Forelimb muscle (tissue), 1 donor: ENCODE data around the gene HELZ2. TPM values are rescaled to one million over a fixed set of nuclear protein-coding genes. Genes with fewer than 3 reads are reported as not detected.

ENCODE experiments used
- DNase-seq: peaks from one replicate; pipeline ENCODE4 v3.0.0-alpha.2; 2013; ENCODE audit warnings: low read depth
- polyA plus RNA-seq: library from polyadenylated mRNA; unstranded; fragments of 120-200 nt; gene quantifications from one replicate; pipeline ENCODE4 v1.2.1, GENCODE V29; 2013; ENCODE audit not compliant: insufficient read length

The HELZ2 gene
- polyA plus RNA-seq, 1 donor: 6.6 TPM

DNA sequence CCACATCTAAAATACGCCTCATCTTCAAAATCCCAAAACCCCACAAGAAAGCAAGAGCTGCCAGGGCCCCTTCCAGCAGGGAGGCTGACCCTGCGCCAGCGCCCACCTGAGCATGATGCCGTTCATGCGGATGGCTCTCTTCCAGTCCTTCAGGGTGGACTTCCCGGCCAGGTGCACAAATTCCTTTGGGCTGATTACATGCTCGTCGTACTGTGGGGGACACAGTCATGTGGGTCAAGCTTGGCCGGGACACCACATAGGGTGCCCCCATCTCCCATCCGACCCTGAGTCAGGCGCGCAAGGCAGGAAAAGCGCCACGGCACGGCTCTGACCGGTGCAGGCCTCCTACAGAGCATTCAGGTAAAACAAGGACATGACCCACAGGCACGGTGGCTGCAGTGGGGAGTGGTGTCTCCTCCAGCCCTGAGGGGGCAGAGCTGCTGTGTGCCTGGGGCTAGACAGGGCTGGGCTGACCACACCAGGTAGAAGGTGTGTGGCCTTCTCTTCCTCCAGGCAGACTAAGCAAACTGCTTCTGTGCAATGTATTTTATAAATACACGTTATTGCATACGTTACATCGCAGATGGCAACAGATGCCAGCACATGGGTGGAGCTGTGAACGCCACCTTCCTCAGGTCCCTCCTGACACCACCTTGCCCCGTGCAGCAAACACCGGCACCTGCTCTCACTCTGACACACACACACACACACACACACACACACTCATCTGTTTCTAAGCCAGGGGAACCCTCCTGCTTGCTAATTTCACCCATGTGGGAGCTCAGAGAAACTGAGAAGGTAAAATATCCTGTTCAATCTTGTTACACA lies 23.8 kb upstream of the HELZ2 start:
- no peak for DNase-seq

DNA sequence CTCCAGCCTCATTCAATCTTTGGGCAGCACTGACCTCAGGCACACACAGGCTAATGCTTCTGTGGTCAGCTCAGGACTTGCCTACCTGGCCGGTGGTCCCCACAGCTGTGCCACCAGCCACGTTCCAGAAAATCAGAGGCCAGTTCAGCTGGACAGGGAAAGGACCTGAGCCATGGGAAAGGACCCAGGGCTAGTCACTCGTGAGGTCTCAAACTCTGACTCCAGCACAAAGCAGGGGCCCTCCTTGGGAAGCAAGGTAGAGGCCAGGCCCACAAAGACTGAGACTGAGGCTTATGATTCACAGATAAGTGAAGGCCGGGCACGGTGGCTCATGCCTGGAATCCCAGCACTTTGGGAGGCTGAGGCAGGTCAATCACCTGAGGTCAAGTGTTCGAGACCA lies 22.4 kb upstream of the HELZ2 start:
- DNase-seq: no peak

DNA sequence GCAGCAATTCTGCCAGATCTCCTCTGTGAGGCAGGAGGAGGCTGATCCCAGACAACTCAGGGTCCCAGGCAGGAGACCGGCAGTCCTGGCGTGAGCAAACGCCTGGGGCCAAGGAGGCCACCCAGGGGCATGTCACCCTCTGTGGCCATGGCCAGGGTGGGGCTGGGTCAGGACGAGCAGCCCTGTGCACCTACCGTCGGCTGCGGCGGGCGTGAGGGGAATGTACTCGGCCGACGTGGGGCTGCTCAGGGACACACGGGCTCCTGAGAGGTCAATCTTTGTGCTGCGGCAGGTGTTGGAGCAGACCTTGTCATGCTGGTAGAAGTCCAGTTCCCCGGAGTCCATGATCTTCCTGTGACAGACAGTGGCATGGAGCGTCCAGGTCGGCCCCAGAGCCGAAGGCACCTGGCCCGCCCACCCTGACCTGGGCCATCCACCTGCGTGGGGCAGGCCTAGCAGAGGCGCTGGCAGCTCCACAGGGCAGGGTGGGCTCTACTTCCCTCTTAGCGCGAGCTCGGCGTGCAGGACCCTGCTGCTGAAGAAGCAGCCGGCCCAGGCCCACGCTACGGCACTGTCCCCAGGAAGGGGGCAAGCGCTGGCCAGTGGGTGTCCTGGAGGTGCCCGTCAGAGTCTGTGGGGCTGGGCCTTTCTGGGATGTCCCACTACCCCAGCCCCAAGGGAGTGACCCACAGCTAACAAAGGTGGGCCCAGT lies 21.5 kb upstream of the HELZ2 start:
- no peak for DNase-seq

DNA sequence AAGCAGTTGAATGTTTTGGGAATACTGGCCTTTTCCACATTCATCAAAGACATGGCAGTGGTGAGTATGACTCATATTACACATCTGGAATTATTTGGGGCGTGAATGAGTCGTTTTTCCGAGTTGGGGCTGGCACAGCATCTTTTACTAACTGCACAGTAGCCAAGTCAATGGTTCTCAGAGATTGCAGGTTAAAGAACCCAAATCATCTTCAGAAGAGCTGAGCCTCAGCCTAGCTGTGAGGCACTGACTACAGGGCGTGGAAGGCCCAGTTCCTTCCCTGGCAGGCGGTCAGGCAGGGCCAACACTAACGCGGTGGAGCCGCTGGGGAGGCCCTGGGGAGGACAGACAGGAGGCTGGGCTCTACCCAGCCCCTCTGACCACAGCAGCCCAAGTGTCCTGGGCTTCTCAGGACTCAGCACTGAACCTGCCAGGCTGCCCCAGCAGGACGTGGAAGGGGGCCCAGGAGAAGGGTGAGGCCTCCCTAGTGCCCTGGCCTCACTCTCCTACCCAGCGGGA lies 20.1 kb upstream of the HELZ2 start:
- DNase-seq: no peak

DNA sequence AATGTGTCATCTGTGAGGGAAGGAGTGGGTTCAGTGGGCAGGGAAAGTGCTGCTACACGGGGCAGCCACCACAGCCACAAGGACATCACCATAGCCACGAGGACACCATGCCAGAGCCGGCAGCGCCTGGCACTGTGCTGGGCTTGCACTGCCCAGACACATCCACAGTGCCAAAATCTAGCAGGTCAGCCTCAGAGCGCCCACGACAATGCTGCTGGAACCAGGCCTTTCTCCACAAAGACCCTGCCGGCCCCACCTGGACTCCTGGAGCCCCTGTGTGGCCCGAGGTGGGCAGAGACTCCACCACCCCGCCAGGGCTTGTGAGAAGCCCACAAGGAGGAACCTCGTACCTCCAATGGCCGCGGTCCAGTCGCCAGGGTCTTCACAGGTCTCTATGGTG lies 18.6 kb upstream of the HELZ2 start:
- no peak for DNase-seq

DNA sequence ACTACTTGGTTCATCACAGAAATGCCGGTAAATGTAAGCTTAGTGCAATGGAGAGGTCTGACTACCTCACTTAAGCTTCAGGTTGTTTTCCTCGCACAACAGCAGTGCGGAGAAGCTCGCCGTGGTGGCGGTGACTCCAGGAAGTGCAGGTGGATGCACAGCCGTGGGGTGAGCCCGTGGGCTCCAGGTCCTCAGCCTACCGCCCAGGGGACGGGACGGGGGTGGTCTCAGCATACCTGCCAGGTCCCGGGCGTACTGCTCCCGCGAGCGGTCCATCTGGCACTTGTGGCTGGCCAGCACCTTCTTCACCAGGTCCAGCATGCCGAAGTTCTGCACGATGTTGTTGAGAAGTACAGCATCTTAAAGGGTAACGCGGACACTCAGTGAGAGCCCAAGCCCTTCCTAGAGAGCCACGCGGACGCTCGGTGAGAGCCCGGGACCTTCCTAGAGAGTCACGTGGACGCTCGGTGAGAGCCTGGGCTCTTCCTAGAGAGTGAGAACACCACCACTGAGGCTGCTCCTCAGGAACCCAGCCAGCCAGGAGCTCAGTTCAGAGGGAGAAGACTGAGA lies 17.8 kb upstream of the HELZ2 start:
- no peak for DNase-seq

DNA sequence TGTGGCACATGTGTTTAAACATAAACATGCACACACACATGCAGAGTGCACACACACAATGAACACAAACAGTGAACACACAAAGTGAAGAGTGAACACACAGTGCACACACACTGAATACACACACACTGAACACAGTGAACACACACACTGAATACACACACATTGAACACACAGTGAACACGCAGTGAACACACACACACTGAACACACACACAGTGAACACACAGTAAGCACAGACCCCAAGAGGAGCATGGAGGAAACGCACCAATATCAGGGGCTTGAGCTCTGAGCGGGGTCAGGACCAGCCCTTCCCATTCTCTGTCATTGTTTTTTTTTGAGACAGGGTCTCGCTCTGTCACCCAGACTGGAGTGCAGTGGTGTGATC lies 17.1 kb upstream of the HELZ2 start:
- DNase-seq: no peak

DNA sequence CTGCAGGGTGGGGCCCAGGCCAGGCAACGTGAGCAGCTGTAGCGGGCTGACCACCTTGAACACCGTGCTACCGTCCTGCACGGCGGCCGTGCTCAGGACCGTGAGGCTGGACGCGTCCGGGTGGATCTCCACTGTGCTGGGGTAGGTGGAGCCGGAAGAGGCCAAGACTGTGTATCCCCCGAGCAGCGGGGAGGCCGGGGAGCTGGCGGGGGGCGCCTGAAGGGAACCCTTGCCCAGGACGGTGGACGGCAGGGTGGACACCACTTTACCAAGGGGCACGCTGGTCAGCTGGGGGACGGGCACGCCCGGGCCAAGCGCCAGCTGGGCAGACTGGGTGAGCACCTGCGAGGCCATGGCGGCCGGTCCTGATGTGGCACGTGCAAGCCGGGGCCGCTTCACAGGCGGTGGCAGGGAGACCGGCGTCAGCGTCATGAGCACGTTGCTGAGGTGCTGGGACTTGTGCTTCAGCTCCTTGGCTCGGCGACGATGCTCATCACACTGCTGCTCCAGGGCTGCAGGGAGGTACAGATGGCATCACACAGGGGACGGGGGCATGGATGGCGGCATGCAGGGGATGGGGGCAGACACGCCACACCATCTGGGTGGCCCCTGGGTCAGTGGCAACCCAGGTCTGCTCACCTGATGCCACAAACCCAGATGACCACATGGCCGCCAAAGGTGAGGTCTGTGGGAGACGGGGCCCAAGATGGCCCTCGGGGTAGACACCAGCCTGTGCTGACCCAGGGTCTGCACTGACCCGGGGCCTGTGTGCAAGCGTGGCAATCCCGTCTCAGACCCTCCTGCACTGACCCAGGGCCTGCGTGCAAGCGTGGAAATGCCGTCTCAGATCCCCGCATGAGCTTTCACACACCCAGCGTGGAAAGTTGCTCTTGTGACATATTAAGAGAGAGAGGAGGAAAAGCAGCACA lies 16.4 kb upstream of the HELZ2 start:
- DNase-seq: no peak

DNA sequence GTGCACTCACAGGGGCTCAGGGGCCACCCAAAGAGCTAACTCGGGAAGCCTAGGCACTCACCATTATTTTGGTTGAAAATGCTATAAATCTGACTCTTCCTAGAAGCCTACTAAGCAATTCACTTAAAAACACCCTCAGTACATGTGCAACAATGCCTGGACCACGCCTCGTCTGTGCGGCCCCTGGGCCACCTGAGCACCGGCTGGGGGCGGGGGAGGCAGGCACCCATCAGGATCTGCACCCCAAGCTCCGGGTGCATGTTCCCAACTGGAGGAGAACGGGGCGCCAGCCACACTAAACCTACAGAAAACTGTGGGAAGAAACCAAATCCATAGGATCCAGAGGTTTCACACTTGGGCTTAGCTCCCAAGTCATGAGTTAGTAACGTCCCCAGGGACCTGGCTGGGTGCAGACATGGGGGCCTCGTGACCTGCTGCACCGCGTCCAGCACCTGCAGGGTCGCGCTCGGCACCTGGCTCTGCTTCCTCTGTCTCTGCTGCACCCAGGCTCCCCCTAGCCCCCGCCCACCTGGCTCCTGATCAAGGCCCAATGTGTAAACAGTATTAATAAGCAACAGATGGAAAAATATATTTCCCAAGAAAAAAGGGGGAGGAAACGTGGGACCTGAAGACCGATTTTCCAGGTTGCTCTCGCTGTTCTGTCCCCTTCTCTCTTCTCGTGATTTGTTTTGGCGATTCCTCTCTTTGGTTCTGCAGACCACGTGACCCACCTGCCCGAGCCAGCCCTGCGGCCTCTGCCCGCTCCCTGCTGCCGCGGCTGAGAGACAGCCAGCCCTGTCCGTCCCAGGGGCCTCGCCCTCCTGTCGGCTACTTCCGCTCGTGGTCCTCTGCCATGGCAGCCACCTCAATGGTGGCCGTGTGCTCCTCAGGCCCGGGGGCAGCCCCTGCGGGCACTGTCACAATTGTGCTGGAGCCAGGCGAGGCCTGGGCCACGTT lies 15.5 kb upstream of the HELZ2 start:
- DNase-seq: no peak

DNA sequence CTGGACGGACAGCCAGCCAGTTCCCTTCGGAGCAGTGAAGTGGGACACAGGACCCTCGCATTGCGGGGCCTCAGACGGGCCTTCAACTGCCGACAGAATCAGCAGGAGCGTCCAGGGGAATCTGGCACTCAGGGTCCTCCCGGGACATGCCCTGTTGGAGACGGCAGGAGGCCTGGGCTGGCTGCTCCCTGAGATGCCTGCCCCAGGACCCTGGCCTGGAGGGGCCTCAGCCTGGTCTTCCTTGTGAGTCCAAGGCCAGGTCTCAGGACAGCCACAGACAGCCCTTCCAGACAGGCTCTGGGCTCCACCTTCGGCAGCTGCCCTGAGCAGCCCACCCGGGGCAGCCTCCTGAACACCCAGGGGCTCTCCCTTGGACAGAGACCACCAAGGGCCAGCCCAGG lies 14.6 kb upstream of the HELZ2 start:
- no peak for DNase-seq

DNA sequence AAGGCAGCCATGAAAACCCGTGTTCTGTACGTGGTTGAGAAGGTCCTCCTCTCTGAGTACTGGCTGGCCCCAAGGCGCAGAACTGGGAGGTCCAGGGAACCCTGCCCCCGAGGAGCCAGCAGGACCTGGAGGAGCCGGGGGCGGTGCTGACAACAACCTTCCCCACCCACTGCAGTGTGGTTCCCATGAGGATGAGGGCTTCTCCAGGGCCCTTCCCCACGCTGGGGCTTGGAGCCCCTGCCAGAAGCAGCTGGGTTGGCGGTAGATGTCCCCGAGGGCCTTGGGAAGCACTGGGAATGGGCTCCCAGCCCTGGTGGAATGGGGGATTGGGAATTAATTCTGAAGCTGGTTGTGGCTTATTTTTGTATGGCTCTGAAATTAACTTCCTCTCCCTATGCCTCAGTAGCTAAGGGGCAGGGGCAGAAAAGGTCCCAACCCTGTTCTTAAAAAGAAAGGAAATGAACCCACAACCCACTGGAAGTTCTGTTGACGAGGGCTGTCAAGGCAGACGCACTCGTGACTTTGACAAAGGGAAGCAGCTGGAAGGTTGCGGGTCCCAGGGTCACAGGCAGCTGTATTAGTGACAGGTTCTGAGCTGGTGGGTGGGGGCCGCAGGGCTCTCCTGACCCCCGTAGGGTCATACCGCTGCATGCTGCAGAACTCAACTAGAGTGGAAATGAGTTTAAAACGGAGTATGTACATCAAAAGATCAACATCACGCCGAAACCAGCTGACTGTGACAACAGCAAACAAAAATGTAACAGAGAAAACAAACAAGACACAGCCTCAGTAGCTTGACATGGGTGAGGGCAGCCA lies 13.9 kb upstream of the HELZ2 start:
- DNase-seq: no peak

DNA sequence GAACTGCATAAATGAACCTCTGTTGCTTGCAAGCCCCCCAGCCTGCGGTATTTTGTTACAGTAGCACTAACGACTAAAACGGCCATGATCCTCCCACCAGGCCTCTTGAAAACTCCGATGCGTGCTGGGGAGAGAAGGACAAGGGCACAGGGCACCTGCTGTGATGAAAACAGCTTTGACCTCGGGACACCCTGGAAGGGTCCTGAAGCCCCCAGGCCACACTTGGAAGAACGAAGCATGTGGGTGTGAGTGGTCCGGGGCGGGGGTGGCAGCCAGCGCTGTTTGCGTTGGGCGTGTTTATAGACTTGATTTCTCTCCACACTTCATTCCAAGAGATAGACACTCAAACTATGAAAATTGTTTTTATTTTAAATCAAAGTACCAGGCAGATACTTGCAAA lies 13.2 kb upstream of the HELZ2 start:
- DNase-seq: no peak

DNA sequence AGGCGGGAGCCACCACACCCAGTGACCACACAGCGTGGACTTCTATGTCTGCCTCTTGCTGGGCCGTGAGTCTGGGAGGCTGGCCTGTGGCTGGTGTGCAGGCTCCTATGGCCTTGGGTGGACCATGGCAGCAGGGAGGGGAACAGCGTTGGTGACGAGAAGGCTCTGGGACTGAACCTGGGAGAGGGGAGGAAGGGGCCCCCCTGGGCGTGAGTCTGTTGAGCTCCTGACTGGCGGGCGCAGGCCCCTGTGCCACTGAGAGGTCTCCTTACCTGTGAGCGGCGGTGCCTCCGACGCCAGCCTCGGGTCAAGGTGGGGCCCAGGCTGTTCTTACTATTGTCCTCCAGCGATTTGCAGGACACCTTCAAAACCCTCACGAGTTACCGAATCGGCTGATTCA lies 12.8 kb upstream of the HELZ2 start:
- DNase-seq: no peak

DNA sequence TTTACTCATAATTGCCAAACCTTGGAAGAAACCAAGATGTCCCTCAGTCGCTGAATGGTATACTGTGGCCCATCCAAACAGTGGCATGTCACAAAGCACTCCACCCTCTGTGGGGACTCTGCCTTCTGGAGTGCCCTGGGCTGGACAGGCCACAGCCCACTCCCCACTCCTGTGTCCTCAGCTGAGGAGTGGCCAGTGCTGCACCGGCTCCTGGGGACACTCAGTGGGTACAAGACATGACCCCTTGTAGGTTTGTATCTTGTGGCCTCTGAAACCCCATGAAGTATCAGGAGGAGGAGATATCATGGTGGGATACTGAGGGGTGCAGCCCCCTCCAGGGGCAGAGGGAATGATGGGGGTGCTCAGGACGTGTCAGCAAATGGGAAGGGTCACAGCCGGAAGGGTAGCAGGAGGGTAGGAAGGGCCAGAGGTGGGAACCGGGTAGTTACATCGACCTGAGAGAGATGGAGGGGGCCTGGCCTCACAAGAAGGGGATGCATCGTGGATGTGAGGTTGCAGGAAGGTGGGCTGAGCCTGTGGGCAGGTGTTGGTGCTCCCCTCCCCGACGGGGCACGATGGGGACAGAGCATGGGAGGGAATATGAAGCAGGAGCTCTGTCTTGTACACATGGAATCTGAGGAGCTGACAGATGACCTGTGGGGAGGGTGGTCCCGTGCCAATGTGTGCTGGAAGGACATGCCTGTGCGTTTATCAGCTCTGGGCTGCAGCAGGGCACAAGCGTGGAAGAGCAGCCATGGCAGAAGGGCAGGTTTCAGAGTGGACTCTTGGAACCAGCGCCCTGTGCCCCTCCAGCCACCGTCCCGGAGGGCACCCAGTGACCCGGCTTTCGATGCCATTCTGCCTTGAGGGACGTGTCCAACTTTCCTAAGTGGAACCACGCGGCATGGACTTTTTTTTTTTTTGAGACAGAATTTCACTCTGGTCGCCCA lies 11.9 kb upstream of the HELZ2 start:
- DNase-seq: no peak

DNA sequence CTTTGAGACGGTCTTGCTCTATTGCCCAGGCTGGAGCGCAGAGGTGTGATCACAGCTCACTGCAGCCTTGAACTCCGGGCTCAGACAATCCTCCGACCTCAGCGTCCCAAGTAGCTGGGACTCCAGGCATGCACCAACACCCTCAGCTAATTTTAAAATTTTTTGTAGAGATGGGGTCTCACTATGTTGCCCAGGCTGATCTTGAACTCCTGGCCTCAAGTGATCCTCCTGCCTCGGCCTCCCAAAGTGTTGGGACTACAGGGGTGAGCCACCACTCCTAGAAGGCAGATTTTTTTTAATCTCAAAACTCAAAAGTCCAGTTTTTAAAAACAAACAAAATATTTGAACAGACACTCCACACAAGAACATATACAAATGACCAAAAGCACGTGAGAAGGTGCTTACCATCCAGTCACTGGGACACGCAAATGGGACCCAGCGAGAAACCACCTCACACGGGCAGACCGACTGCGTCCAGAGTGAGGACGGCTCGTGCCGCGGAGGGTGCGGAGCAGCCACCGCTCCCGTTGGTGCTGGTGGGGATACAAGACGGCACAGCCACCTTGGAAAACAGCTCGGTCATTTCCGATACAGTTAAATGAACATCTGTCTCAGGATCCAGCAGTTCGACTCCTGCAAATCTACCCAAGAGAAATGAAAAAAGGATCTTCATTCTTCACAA lies 8.5 kb upstream of the HELZ2 start:
- DNase-seq: no peak

DNA sequence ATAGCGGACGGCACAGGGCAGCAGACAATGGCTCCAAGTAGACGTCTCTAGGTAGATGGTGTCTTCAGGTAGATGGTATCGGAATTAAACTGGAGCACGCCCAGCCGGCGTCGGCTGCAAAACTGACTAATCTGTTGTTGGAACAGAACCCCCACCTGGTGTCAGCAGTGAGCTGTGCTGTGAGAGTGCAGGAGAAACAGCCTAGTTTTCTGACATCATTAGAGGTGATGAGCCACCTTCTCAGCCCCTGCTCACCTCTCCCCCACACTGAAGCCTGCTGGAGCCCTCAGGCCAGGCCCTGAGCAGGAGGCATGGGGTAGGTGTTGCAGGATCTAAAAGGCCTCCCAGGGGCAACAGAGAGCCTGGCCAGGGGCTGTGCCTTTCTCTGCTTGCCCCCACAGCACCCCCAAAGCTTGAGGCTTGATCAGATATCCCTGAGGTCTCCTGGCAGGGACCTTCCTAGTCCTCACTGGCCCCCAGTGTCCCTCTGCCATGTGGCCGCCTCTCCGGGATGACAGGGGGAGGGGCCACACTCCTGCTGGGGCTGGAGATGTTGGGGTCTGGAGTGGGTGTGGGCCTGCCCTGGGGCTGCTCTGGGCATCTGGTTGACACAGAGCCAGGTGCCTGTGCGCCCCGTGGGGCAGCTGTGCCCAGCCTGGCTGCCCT lies 6.9 kb upstream of the HELZ2 start:
- DNase-seq: no peak

DNA sequence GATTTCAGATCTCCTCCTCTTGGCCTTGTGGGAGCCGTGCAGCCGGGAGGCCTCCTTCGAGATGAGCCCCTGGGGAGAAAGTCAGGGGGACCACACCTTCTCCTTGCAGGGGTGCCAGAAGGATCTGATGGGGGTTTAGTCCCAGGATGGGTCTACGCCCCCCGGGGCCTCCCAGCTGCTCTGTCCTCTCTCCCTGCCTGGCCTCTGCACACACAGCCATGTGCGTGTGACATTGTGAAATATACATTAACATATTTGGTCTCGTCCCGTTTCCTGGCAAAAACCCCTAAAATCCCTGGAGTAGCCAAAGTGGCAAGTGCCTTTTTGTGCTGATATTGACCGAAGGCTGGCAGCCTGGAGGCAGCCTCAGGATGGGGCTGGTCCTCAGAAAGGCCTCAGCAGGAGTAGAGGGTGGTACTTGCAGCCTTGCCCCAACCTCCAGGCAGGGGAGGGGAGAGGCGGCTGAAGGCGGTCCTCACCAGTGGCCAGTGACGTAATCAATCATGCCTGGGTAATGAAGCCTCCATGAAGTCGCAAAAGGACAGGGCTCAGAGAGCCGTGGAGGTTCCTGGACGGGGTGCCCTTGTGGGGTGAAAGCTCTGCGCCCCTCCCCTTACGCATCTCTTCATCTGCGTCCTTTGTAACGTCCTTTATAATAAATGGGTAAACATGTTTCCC lies 5.1 kb upstream of the HELZ2 start:
- no peak for DNase-seq
